ENCODE measurements around the gene IER3. TPM values are rescaled to one million over a fixed set of nuclear protein-coding genes. Genes with fewer than 3 reads are reported as not detected.

The IER3 gene
- total RNA-seq, 2 experiments from 2014 or later, result 5.7 to 5.8 TPM

- no peaks in the 10 kb centered on the region for H3K9me3 ChIP-seq (ENCODE audit: control insufficient read depth in 1 of 2, insufficient read depth in 1 of 2, low read length in 2 of 2)
- CTCF ChIA-PET, result interaction anchor here (1.0 kb wide), 1 partner anchor 77 kb away, joined by 3 read pairs; no protein-coding TSS in a partner anchor
- H3K4me3 Mint-ChIP-seq, result no peak overlapping the region
Observed at GRCh38 chr6:30703011-30703410, 41.3 kb downstream of the IER3 start.

GRCh38 chr6:30700340-30700739 lies 44.0 kb downstream of the IER3 start:
- H3K4me1 Mint-ChIP-seq (ENCODE audit: low read depth), result no peaks in the 10 kb centered on the region
- Histone ChIP-seq H3K4me1 (ENCODE audit: insufficient read depth, low read length) (no peaks in the 10 kb centered on the region), H3K36me3 (ENCODE audit: insufficient read depth, low read length) (peaks cover 14% of the 10 kb centered on the region), H3K27ac (ENCODE audit: low read depth in 1 of 2, low read length in 2 of 2) (no peak overlapping the region), H3K4me3 (ENCODE audit: low read length) (no peak overlapping the region), H3K27me3 (ENCODE audit: control insufficient read depth in 1 of 2, insufficient read depth in 2 of 2, low read length in 2 of 2) (no peaks in the 10 kb centered on the region), H3K9me3 (ENCODE audit: control insufficient read depth in 1 of 2, insufficient read depth in 1 of 2, low read length in 2 of 2) (no peaks in the 10 kb centered on the region)
- ATAC-seq (ENCODE audit: poor library complexity) (no peak), DNase-seq (no peak)
- no peak overlapping the region for H3K27ac Mint-ChIP-seq
- CTCF ChIA-PET, result interaction anchor here (1.7 kb wide), 1 partner anchor 22 kb away, joined by 4 read pairs; no protein-coding TSS in a partner anchor
- no peak overlapping the region for H3K4me3 Mint-ChIP-seq
- no peaks in the 10 kb centered on the region for H3K27me3 Mint-ChIP-seq
- TF ChIP-seq CTCF (IDR thresholded peaks at IDR 0.05), result no peak
- no peaks in the 10 kb centered on the region for H3K9me3 Mint-ChIP-seq
- H3K36me3 Mint-ChIP-seq (ENCODE audit: low read depth), result peaks cover 47% of the 10 kb centered on the region
- intact Hi-C loops (cut with DNase I, micrococcal nuclease), result no loop called here
- POLR2A ChIA-PET, result interaction anchor here (1.3 kb wide), 1 partner anchor 17 kb away, joined by 4 read pairs; the partner anchor contains the start of gene MDC1

More at GRCh38 chr6:30703011-30703410, 41.3 kb downstream of the IER3 start:
- no peak for TF ChIP-seq CTCF (IDR thresholded peaks at IDR 0.05)
- Mint-ChIP-seq H3K27ac (no peak overlapping the region), H3K4me1 (ENCODE audit: low read depth) (no peaks in the 10 kb centered on the region), H3K9me3 (no peaks in the 10 kb centered on the region), H3K27me3 (no peaks in the 10 kb centered on the region), H3K36me3 (ENCODE audit: low read depth) (peaks cover 69% of the 10 kb centered on the region)
- no peaks in the 10 kb centered on the region for H3K27me3 ChIP-seq (ENCODE audit: control insufficient read depth in 1 of 2, insufficient read depth in 2 of 2, low read length in 2 of 2)
- ATAC-seq (ENCODE audit: poor library complexity) (no peak), DNase-seq (no peak)
- intact Hi-C loops (cut with DNase I, micrococcal nuclease), result no loop called here
- POLR2A ChIA-PET, result interaction anchor here (1.2 kb wide), 1 partner anchor 14 kb away, joined by 4 read pairs; the partner anchor contains the start of gene MDC1
- no peaks in the 10 kb centered on the region for H3K4me1 ChIP-seq (ENCODE audit: insufficient read depth, low read length)
- peaks cover 36% of the 10 kb centered on the region for H3K36me3 ChIP-seq (ENCODE audit: insufficient read depth, low read length)
- H3K4me3 ChIP-seq (ENCODE audit: low read length), result no peak overlapping the region
- H3K27ac ChIP-seq (ENCODE audit: low read depth in 1 of 2, low read length in 2 of 2), result no peak overlapping the region

GRCh38 chr6:30696432-30696831 lies 47.9 kb downstream of the IER3 start:
- H3K4me1 ChIP-seq (ENCODE audit: insufficient read depth, low read length), result peaks cover 3% of the 10 kb centered on the region
- H3K36me3 ChIP-seq (ENCODE audit: insufficient read depth, low read length), result peaks cover 4% of the 10 kb centered on the region
- no peak overlapping the region for H3K27ac Mint-ChIP-seq
- ATAC-seq (ENCODE audit: poor library complexity) (no peak), DNase-seq (no peak)
- H3K27me3 Mint-ChIP-seq, result no peaks in the 10 kb centered on the region
- H3K36me3 Mint-ChIP-seq (ENCODE audit: low read depth), result peaks cover 10% of the 10 kb centered on the region
- intact Hi-C loops (cut with DNase I, micrococcal nuclease), result no loop called here
- POLR2A ChIA-PET, result interaction anchor here (0.5 kb wide), 1 partner anchor 32 kb away, joined by 4 read pairs; no protein-coding TSS in a partner anchor
- H3K27ac ChIP-seq (ENCODE audit: low read depth in 1 of 2, low read length in 2 of 2), result no peak overlapping the region
- H3K9me3 Mint-ChIP-seq, result no peaks in the 10 kb centered on the region
- H3K4me1 Mint-ChIP-seq (ENCODE audit: low read depth), result peaks cover 3% of the 10 kb centered on the region
- no peaks in the 10 kb centered on the region for H3K27me3 ChIP-seq (ENCODE audit: control insufficient read depth in 1 of 2, insufficient read depth in 2 of 2, low read length in 2 of 2)
- no peak overlapping the region for H3K4me3 ChIP-seq (ENCODE audit: low read length)
- H3K9me3 ChIP-seq (ENCODE audit: control insufficient read depth in 1 of 2, insufficient read depth in 1 of 2, low read length in 2 of 2), result no peaks in the 10 kb centered on the region
- CTCF ChIA-PET, result no interaction called here
- no peak for TF ChIP-seq CTCF (IDR thresholded peaks at IDR 0.05)
- no peak overlapping the region for H3K4me3 Mint-ChIP-seq

Other genes with a start within 250 kb of the IER3 start
- 100 to 1,000 TPM; 145 to 151 TPM for gene GNL1, start 188.1 kb downstream of the IER3 start, total RNA-seq
- gene PRR3, start 187.3 kb downstream of the IER3 start, total RNA-seq, result 10 to 100 TPM; 10.3 to 13.2 TPM
- gene ABCF1, start 173.1 kb downstream of the IER3 start, total RNA-seq, result 10 to 100 TPM; 86.1 to 88.0 TPM
- gene PPP1R10, start 127.3 kb downstream of the IER3 start, total RNA-seq, result 10 to 100 TPM; 92.2 to 95.3 TPM
- 10 to 100 TPM; 15.3 to 15.5 TPM for gene MRPS18B, start 126.7 kb downstream of the IER3 start, total RNA-seq
- 1 to 10 TPM; 4.1 to 5.2 TPM for gene ATAT1, start 117.7 kb downstream of the IER3 start, total RNA-seq
- gene C6orf136, start 97.4 kb downstream of the IER3 start, total RNA-seq, result 10 to 100 TPM; 20.3 to 21.7 TPM
- 10 to 100 TPM; 15.9 to 16.1 TPM for gene DHX16, start 71.5 kb downstream of the IER3 start, total RNA-seq
- 10 to 100 TPM; 30.9 to 31.6 TPM for gene PPP1R18, start 57.9 kb downstream of the IER3 start, total RNA-seq
- 1 to 10 TPM; 3.8 to 4.4 TPM for gene NRM, start 53.6 kb downstream of the IER3 start, total RNA-seq
- 10 to 100 TPM; 50.5 to 56.8 TPM for gene MDC1, start 27.3 kb downstream of the IER3 start, total RNA-seq
- 10 to 100 TPM; 76.0 to 78.4 TPM for gene TUBB, start 24.2 kb downstream of the IER3 start, total RNA-seq
- gene FLOT1, start 1.9 kb downstream of the IER3 start, total RNA-seq, result 10 to 100 TPM; 31.6 TPM
- 1 to 10 TPM; 6.5 to 6.6 TPM for gene DDR1, start 140.0 kb upstream of the IER3 start, total RNA-seq
- 10 to 100 TPM in 1 of 2 experiments, 1 to 10 TPM in 1; 7.7 to 10.7 TPM for gene GTF2H4, start 163.7 kb upstream of the IER3 start, total RNA-seq
- gene VARS2, start 169.7 kb upstream of the IER3 start, total RNA-seq, result 10 to 100 TPM; 19.3 to 21.7 TPM
- gene SFTA2, start 187.6 kb upstream of the IER3 start, total RNA-seq, result not detected
- gene MUCL3, start 196.4 kb upstream of the IER3 start, total RNA-seq, result not detected
- gene MUC21, start 239.2 kb upstream of the IER3 start, total RNA-seq, result not detected

Data from CD4-positive, alpha-beta T cell (primary cell).